SIG-M5 treated with dmso at 0.1 percent for 504 hours (cell line): Measurements from ENCODE around the gene CALB2.
"Not testable (repeated sequence)": the region's sequence is repeated elsewhere in the genome, so short reads cannot be mapped to it uniquely, and the experiment has no call there.

Source experiments
- DNase-seq: peaks from one replicate; lab custom pipeline; 2025; ENCODE audit not compliant: unreplicated experiment; lab: John Stamatoyannopoulos, UW

The CALB2 gene

DNA sequence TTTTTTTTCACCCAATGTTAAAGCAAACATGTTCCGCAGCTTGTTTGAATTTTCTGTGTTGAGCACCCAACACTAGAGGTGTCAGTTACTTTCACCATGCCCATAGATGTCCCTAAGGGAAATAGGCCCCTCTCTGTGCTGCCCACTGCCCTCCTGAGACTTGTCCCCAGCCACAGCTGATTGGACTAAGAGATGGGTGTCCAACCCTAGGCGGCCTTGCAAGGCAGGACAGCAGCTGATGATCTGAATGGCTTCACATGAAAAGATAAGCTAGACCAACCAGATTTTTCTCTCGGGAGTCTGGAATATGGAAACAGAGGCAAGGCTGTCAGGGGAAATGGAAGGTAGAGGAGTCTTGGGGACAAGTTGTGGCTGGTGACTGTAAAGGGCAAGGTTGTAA is 6.1 kb upstream of the CALB2 start:
- no peak for DNase-seq

DNA sequence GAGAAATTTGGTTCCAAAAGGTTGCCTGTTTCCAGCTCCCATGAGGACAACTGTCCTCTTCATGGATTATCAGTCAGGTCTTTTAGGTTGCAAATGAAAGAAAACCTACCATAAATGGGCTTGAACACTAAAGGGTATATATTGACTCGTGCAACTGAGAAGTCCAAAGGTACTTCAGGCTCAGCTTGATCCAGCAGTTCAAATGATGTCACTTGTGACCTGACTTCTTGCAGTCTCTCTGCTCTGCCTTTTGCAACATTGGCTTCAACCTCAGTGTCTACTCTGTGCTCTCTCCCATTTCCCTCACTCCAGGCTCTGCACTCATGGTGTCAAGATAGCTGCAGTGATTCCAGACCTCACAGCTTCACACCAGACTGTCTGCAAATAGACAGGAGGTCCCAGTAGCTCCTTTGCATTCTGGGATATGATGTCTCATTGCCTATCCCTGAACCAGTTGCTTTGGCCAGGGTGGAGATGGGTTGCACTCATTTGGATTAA is 5.5 kb upstream of the CALB2 start:
- no peak for DNase-seq

DNA sequence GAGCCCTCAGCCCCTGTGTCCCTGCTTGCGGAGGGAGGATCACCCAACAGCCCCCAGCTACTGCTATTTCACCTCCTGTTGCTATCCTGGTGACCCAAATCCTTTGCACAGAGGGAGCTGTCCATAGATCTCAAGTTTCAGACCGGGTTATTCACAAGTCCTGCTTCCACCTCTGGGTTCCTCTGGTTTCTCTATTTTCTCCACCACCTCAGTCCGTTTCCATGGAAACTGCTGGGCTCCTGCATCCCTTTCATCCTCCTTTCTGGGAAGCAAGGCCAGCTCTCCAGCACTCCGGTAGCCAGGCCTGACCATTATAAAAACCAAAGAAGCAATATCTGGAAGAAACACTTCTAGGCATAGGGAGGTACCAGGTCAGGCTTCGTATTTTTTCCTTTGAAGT is 4.8 kb upstream of the CALB2 start:
- DNase-seq = no peak

DNA sequence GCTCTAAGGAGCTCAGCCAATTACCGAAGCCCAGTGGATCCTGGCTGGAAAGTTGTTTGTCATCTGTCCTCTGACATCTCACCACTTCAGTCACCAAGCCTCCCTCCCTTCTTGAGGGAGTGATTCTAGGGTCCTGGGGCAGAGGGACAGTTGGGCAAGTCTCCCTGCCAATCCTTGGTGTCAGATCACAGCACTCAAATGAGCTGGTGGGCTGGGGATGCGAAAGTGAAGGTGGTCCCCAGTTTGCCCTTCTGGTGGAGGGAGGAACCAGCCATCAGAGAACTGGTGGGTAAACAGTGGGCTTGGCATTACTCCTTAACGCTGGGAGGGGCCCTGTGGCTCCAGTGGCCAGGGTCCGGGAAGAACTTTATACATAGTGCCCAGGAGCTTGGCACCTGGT is 4.4 kb upstream of the CALB2 start:
- DNase-seq = no peak

DNA sequence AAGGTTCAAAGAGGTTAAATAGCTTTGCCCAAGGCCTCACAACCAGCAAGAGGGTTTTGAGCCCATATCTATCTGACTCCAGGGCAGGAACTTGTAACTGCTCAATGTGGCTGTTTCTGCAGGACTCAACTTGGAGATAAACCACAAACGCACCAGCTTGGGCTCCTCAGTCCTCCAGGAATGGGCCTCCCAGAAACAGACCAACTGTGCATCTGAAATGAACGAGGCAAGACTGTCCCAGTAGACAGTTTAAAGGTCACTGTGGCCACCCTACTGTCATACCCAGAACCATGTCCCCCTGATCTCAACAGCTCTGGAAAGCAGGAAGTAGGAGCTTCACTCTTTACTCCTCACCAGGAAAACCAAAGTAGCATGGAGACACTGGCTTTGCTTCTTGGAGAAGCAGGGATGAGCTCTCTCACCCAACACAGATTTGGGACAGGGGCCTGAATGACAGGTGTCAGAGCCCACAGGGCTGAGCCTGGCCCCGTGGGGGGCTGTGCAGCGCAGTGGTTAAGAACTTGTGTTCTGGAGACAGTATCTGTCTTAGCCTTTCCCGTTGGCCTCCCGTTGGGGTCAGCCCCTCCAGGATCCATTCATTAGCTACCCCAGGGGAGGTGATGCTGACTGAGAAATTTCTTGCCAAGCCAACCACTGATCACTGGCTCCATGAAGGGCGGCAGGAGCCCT is 2.3 kb upstream of the CALB2 start:
- no peak for DNase-seq

DNA sequence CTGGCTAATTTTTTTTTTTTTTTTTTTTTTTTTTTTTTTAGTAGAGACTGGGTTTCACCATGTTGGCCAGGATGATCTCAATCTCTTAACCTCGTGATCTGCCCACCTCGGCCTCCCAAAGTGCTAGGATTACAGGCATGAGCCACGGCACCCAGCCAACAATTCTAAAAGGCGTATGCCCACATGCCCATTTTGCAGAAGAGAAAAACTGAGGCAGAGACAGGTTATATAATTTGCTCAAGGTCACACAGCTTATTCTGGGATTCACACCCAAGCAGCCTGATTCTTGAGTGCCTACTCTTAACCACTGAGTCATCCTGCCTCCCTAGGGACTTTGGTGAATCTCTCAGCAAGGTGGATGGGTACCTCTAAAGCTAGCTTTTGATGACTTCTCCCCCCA is 1.6 kb upstream of the CALB2 start:
- DNase-seq = not testable (repeated sequence)

DNA sequence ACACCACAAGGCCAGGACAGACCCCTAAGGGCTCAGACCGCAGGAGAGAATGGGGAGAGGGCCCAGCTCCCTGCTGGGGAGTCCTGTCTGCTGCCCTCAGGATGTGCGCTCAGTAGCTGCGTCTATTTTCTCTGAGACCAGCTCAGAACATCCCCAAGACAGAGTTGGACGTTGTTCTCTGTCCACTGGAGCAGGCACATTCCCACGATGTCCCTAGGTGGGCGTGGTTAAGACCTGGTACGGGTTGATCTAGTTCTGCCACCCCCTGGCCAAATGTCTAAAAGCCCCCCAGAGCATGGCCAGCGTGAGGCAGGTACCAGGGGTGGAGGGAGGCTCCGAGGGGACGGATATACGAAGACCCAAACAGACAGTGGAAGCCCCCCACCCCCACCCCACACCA is 842 bp upstream of the CALB2 start:
- no peak for DNase-seq

DNA sequence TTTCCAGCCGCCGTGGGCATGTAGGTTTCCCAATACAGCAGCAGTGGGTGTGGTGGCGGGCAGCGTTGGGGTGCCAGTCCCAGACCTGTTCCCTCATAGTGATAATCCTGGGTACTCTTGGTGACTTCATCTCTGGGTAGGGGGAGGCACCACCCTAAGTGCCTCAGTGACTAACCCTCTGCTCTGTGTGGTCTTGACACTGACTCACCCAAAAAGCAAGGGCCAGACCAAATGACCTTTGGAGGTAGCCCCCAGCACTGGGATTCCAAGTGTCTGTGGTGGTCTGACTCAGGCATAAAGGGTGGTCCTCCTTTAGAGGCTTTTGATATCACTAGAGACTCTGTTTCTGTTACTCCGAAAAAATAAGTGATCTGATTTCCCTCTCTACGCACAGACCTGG is 908 bp downstream of the CALB2 start:
- DNase-seq = no peak

DNA sequence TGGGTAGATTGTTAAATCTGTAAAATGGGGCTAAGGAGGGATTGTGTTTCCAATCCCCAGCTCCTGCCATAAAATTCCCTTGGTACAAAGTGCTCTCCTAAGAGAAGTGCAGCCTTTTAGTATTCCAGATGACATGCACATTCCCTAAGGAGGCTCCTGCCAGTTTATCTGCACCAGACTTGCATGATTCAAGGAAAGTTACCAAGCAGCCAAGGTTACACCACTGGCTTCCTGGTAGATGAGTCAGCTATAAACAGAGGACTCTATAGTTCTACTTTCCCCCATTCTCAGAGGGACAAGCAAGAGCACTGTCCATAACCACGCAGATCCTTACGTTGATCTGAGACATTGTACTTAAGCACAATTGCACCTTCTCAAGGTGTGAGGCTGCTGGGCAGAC is 1.9 kb downstream of the CALB2 start:
- DNase-seq = peak; percentile 2

DNA sequence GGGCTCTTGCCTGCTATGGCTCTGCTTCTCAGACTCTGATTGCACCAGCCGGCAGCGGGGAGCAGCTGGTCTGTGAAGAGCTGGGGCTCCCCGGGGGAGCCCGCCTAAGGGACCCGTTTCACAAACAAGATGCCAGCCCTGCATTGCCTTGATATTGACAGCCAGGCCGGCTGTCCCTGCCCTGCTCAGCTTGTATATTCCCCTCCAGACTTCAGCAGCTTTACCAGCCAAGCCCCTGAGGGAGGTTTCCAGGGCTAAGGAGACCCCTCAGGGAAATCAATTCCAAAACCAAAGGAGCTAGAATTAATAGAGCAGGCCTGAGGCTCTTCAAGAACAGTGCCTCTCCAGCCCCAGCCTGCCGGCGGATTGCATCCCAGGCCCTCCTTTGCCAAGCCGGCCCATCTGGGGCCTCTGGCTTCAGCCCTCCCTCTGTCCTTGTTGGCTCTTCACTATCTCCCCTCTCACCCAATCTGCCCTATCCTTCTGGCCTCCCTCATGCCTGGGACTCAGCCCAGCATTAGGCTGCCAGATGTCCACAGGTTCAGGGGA is 5.7 kb downstream of the CALB2 start:
- no peak for DNase-seq

DNA sequence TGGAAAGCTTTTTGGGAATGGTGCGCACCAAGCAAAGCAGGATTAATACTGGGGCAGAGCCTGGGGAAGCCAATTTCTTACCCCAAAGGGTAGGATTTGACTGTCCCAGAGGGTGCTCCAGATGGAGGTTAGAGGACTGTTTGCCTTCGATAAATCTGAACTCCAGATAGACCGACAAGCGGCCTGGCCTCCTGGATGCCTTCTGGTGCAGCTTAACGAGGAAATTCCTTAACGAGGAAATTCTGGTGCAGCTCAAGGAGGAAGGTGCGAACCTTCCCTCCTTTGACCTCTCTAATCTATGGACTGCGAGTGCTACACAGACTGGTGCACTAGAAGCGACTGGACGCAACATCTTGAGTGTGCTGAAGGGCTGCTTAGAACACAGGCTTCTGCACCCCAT is 6.5 kb downstream of the CALB2 start:
- DNase-seq = no peak

DNA sequence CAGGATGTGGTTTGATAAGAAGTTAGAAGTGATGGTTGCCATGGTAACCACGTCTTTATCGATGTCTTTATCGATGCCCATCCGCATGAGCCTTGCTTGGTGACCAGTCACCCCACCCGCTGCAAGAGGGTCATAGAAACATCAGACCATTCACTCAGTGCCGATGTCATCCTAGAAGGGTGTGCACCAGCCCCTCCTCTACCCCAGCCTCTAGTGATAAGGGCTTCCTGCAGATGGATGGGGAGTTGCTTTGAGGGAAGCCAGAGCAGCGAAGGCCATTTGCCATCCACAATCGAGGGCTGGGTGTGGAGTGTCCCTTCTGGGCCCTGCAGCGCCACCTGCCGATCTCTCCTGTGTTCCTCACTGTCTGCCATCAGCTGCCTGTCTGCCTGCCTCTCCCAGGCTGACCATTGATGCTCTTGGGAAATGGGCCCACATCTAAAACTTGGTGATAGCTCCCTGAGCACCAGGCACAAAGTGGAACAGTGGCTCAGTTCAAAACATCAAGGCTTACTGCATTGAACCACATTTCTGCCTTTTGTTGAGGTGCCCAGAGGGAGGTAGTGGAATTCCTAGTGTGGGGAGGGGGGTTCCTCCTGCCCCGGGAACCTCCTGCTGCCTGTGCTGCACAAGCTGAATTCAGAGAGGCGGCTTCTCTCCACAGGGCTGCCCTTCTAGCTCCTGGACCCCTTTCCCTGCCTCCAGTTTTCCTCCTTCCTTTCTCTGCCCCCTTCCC is 8.9 kb downstream of the CALB2 start:
- peak; percentile 30 for DNase-seq

DNA sequence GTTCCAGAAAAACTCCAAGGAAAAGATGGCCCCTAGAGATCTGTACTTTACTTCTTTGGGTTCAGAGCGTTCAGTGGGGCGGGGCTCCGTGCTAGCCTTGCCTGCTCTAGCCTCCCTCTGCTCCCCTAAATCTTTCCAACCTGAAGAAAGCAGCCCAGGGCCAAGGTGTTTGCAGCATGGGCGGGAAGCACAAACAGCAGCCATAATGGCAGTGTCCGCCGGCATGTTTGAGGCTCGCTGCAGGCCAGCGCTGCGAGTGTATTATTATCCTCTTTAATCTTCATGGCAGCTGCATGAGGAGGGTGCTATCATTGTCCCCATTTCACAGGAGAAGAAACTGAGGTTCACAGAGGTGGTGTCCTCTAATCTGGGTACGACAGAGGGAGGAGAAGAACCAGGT is 10.4 kb downstream of the CALB2 start:
- DNase-seq = no peak

DNA sequence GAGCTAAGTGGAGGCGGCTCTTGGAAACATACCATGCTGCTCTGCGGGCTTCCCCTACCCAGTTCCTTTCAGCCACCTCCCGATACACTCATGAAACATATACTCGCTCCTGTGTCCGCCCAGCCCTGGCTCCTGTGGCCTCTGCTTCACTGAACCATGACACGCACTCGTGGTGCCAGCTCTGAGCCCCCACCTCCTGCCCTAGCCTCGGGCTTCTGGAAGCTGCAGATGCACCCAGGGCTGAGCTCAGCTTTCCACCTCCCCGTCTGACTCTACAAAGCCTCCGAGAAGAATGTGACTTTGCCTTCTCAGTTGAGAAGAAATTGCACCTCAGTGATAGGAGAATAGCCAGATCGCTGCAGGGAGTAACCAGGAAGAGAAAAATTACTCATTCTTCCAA is 11.0 kb downstream of the CALB2 start:
- DNase-seq = no peak

DNA sequence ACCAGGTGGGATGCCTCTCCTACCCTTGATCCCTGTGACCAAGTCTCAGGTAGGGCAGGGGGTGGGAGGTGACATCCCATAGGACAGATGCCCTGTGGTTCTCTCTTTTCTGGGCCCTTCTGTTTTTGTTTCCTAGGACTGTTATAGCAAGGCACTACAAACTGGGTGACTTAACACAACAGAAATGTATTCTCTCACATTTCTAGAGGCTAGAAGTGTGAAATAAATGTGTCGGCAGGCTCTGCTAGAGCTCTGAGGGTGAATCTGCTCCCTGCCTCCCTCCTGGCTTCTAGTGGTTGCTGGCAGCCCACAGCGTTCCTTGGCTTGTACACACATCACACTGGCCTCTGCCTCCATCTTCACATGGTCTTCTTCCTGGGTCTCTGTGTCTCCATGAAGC is 12.7 kb downstream of the CALB2 start:
- DNase-seq = no peak

DNA sequence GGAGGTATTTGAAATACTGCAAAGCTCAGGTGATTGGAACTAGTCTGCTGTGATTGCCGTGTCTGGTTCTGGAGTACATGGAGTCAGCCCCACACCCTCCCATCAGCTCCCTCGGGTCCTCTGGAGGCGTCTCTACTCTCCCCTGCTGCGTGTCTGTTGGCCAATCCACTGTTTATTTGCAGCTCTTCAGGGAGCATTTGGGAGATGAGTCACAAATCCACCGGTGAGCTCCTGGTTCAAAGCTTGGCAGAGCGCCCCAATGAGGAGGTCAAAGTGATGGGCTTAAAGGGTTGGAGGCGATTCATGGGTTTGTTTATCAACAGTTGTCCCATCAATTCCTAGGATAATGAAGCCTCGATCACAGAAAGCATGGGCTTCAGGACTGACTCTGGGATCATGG is 14.6 kb downstream of the CALB2 start:
- DNase-seq = no peak

DNA sequence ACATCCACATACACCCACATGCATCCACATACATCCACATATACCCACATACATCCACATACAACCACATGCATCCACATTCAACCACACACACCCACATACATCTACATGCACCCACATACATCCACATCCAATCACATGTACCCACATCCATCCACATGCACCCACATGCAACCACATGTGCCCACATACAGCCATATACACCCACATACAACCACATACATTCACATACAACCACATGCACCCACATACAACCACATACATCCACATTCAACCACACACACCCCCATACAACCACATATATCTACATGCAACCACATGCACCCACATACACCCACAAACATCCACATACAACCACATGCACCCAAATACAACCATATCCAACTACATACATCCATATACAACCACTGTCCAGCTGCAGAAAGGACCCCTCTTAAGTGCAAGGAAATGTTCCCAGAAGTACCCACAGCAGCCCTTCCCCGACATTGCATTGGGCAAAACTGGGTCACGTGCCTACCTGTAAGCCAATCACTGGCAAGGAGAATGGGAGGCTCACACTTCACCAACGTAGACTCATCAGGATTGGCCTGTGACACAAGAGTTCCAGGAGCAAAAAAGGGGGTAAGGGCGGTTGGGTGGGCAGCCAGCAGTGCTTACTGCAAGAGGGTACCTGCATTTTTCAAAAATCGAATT is 18.1 kb downstream of the CALB2 start:
- DNase-seq = no peak

DNA sequence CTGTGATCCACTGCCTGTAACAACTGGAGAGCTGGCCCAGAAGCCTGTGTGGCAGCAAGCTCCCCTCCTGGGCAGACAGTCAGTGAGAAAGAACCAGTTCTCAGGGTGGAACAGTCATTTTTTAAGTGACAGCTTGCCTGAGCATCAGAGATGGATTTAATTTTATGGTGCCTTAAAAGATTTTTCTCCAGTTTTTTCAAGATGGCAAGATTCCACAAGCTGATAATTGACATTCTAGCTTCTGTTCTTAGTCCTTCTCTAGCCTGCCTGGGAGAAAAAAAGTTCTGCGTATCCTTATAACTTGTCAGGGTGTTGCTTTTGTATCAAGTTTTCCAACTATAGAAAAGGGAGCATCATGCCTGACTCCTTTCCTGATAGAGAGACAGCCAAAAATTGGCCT is 21.2 kb downstream of the CALB2 start:
- DNase-seq = no peak

DNA sequence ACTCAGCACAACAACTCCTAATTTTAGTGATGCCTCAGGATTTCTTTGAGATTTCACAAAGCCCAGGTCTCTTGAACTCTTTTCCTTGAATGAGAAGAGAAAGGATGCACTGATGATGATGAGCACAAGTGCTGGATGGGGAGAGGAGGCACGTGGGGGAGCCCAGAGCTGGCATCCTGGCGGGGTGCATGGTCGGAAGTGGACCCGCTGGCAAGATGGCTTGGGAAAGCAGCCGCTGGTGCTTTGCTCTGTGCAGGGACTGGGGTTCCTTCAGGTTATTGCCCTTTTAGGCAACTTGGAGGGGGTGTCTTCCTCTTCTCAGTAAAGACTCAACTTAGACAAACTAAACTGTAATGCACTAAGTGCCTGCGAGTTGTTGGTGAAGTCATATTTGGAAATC is 22.3 kb downstream of the CALB2 start:
- no peak for DNase-seq

DNA sequence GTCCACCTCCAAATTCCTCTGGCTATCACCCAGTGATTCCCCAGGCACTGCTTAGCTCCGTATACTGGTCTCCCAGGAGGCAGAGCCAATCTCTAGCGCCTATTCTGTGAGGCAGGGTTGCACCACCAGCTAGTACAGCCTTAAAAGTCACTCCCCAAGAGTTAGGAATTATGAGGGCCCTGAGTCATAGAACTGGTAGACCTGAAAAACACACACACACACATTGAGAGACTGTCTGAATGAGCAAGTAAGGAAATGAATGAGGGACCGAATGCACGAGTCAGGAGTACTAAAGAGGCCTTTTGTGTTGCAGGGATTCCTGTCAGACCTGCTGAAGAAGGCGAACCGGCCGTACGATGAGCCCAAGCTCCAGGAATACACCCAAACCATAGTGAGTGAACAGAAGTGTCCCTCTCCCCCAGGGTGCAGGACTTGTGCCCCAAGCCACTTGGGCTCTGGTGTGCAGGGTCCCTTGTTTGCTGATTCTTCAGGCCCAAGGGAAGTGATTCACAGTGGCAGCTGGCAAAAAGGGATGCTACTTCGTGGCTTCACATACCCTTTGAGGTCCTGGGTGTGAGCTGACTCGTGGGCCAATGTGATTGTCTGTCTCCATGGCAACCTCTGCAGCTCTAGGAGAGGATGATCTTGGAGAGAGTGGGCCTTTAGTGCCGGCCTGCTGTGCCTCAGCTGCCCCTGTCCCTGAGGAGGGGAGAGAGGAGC is 24.7 kb downstream of the CALB2 start:
- DNase-seq = no peak

DNA sequence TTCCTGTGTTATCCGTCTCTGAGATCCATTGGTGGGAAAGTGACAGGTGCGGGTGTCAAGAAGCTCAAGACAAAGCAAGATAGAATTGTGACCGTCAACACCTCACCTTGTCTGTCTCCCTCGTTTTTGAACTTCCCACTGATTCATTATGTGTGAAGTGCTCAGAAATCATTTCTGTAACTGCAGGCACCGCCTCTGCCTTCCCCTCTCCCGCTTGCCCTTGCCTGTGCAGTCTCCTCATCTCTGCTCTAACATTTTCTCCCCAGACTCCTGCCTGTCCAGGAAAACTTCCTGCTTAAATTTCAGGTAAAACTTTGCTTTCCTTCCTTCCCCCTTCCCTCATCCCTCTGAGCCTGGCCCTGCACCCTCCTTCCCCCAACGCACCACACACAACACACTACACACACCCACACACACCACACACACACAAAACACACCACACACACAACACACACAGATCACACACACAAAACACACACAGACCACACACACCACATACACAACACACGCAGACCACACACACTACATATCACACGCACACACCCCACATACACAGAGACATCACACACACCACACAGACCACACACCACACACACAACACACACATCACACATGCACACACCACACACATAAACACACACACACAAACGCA is 25.7 kb downstream of the CALB2 start:
- DNase-seq = no peak
